ENCODE data around the gene ST14.

ST14 gene

GRCh38 chr11:130202009-130202817 is 42.6 kb downstream of the ST14 start:
- WGBS: 88% methylated on average over 9 of the region's 12 CpGs

DNA sequence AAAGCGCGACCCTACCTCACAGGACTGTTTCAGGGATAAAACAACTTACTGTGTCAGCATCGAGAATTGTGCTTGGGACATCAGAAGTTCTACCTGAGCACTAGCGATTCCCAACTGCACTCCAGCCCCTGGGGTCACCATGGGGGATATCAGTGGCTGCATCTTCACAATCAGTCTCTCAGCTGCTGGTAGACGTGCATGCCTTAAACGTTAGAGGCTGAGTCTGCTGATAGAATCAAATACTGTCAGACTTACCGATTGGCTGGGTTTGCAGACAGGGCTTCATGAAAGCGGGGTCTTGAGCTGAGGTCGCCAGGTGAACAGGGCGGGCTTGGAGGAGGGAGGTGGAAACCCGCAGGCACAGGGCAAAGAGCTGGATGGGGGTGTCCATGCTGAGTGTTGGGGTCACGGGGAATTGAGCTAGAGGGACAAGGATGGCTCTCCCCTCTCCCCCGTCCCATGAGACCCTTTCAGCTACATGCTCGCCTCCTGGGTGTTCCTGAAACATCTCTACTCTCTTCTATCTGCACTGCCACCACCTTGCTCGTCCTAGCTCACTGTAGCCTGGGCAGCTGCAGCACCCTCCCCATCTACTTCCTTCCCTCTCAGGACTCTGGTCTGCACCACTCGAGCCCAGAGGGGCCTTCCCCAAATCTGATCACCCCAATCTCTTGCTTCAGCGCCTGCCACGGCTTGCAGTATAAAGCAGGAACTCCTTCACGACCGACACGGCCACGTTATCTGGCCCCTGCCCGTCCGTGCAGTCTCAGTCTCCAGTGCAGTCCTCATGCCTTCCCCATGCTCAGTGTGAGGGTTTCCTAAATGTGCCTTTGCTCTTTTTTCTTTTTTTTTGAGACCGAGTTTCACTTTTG is 43.5 kb downstream of the ST14 start:
- Histone ChIP-seq H4K91ac (ENCODE audit: low read length) (no peak overlapping the region), H3K4me2 (ENCODE audit: low read length, poor library complexity, severe bottlenecking) (no peak overlapping the region), H3K9me3 (ENCODE audit: control insufficient read depth, low read length) (peaks cover 15% of the 10 kb centered on the region), H2AK5ac (ENCODE audit: low read length, severe bottlenecking) (no peak overlapping the region), H3K18ac (ENCODE audit: low read depth in 1 of 2, low read length in 2 of 2) (no peak overlapping the region), H3K14ac (ENCODE audit: low read length in 2 of 2) (no peak overlapping the region), H4K8ac (ENCODE audit: low read length) (no peak overlapping the region), H3K4me3 (ENCODE audit: insufficient read depth in 1 of 2, low read depth in 1 of 2, low read length in 2 of 2) (no peak overlapping the region), H3K4me1 (ENCODE audit: control insufficient read depth, insufficient read depth, low read depth, low read length) (no peaks in the 10 kb centered on the region), H3K27me3 (ENCODE audit: control insufficient read depth in 1 of 2, insufficient read depth in 1 of 2, low read length in 2 of 2) (peaks cover 46 to 51% of the 10 kb centered on the region in 2 experiments), H3K79me1 (replicated peaks; ENCODE audit: low read length, poor library complexity, severe bottlenecking) (no peaks in the 10 kb centered on the region), H2BK5ac (ENCODE audit: low read depth, low read length, poor library complexity, severe bottlenecking) (no peak overlapping the region), H2BK120ac (ENCODE audit: low read depth, low read length) (no peak overlapping the region), H2AFZ (ENCODE audit: low read depth, low read length) (no peak overlapping the region), H3K4ac (ENCODE audit: low read depth in 1 of 2, low read length in 2 of 2) (no peak overlapping the region), H3K36me3 (ENCODE audit: control insufficient read depth in 1 of 2, insufficient read depth in 2 of 2, low read depth in 1 of 2, low read length in 2 of 2) (no peaks in the 10 kb centered on the region), H2BK12ac (ENCODE audit: low read length in 2 of 2) (no peak overlapping the region), H3K9ac (ENCODE audit: low read length) (no peak overlapping the region), H3K23ac (ENCODE audit: low read length in 2 of 2) (no peak overlapping the region), H3K27ac (ENCODE audit: low read length, poor library complexity, severe bottlenecking) (no peak overlapping the region), H2BK15ac (ENCODE audit: low read depth, poor library complexity, severe bottlenecking) (no peak overlapping the region)
- DNase-seq: no peak
- WGBS: 89% methylated on average over 25 of the region's 25 CpGs

More at GRCh38 chr11:130202009-130202817, 42.6 kb downstream of the ST14 start:
- Histone ChIP-seq H3K27ac (ENCODE audit: low read length, poor library complexity, severe bottlenecking) (no peak overlapping the region), H3K23ac (ENCODE audit: low read length in 2 of 2) (no peak overlapping the region), H2BK120ac (ENCODE audit: low read depth, low read length) (no peak overlapping the region), H3K27me3 (ENCODE audit: control insufficient read depth in 1 of 2, insufficient read depth in 1 of 2, low read length in 2 of 2) (peaks cover 45 to 51% of the 10 kb centered on the region in 2 experiments), H2AFZ (ENCODE audit: low read depth, low read length) (no peak overlapping the region), H3K4me3 (ENCODE audit: insufficient read depth in 1 of 2, low read depth in 1 of 2, low read length in 2 of 2) (no peak overlapping the region), H3K4ac (ENCODE audit: low read depth in 1 of 2, low read length in 2 of 2) (no peak overlapping the region), H3K79me1 (replicated peaks; ENCODE audit: low read length, poor library complexity, severe bottlenecking) (no peaks in the 10 kb centered on the region), H2AK5ac (ENCODE audit: low read length, severe bottlenecking) (no peak overlapping the region), H2BK15ac (ENCODE audit: low read depth, poor library complexity, severe bottlenecking) (no peak overlapping the region), H3K14ac (ENCODE audit: low read length in 2 of 2) (peak overlapping the region in 1 of 2 experiments; percentile 53), H3K4me1 (ENCODE audit: control insufficient read depth, insufficient read depth, low read depth, low read length) (peaks cover 3% of the 10 kb centered on the region), H3K9ac (ENCODE audit: low read length) (no peak overlapping the region), H3K4me2 (ENCODE audit: low read length, poor library complexity, severe bottlenecking) (no peak overlapping the region), H2BK12ac (ENCODE audit: low read length in 2 of 2) (no peak overlapping the region), H4K91ac (ENCODE audit: low read length) (no peak overlapping the region), H2BK5ac (ENCODE audit: low read depth, low read length, poor library complexity, severe bottlenecking) (no peak overlapping the region), H3K36me3 (ENCODE audit: control insufficient read depth in 1 of 2, insufficient read depth in 2 of 2, low read depth in 1 of 2, low read length in 2 of 2) (no peaks in the 10 kb centered on the region), H3K9me3 (ENCODE audit: control insufficient read depth, low read length) (peaks cover 15% of the 10 kb centered on the region), H4K8ac (ENCODE audit: low read length) (no peak overlapping the region), H3K18ac (ENCODE audit: low read depth in 1 of 2, low read length in 2 of 2) (no peak overlapping the region)
- no peak for DNase-seq

DNA sequence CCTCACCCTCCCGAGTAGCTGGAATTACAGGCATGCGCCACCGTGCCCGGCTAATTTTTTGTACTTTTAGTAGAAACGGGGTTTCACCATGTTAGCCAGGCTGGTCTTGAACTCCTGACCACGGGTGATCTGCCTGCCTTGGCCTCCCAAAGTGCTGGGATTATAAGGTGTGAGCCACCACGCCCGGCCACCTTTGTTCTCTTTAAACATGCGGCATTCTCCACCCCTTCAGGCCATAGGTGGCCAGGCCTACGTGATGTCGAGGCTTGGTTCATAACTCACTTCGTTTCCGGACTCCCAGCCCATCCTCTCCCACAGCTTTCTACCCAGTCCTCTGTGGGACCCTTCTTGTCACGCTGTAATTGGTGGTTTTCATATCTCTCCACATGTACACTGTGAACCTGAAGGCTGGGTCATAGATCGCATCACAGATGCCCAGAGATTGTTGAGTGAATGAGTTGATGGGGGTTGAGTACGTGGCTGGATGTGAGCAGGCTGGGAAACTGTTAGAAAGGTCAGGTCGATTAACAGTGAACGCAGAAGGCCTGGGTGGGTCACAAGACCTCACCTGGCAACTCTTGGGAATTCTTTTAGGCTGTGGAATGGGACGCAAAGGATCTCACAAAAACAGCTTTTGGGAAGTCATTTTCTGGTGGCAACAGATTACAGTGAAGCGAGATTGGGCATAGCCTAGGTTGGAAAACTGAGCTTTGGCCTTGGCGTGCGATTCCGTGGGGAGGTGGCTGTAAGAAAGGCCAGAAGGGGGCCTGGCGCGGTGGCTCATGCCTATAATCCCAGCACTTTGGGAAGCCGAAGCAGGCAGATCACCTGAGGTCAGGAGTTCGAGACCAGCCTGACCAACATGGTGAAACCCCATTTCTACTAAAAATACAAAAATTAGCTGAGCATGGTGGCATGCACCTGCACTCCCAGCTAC is 44.5 kb downstream of the ST14 start:
- H2BK15ac ChIP-seq (ENCODE audit: low read depth, poor library complexity, severe bottlenecking): no peak overlapping the region
- H3K14ac ChIP-seq (ENCODE audit: low read length in 2 of 2): no peak overlapping the region
- no peak overlapping the region for H3K18ac ChIP-seq (ENCODE audit: low read depth in 1 of 2, low read length in 2 of 2)
- no peak overlapping the region for H4K91ac ChIP-seq (ENCODE audit: low read length)
- H4K8ac ChIP-seq (ENCODE audit: low read length): no peak overlapping the region
- H2AFZ ChIP-seq (ENCODE audit: low read depth, low read length): no peak overlapping the region
- H3K27me3 ChIP-seq (ENCODE audit: control insufficient read depth in 1 of 2, insufficient read depth in 1 of 2, low read length in 2 of 2): peaks cover 47 to 54% of the 10 kb centered on the region in 2 experiments
- H3K4ac ChIP-seq (ENCODE audit: low read depth in 1 of 2, low read length in 2 of 2): no peak overlapping the region
- no peak overlapping the region for H2BK12ac ChIP-seq (ENCODE audit: low read length in 2 of 2)
- no peak overlapping the region for H3K4me2 ChIP-seq (ENCODE audit: low read length, poor library complexity, severe bottlenecking)
- no peak overlapping the region for H3K9ac ChIP-seq (ENCODE audit: low read length)
- no peaks in the 10 kb centered on the region for H3K4me1 ChIP-seq (ENCODE audit: control insufficient read depth, insufficient read depth, low read depth, low read length)
- H3K9me3 ChIP-seq (ENCODE audit: control insufficient read depth, low read length): peaks cover 15% of the 10 kb centered on the region
- no peaks in the 10 kb centered on the region for H3K36me3 ChIP-seq (ENCODE audit: control insufficient read depth in 1 of 2, insufficient read depth in 2 of 2, low read depth in 1 of 2, low read length in 2 of 2)
- no peak overlapping the region for H3K4me3 ChIP-seq (ENCODE audit: insufficient read depth in 1 of 2, low read depth in 1 of 2, low read length in 2 of 2)
- H3K23ac ChIP-seq (ENCODE audit: low read length in 2 of 2): no peak overlapping the region
- WGBS: 91% methylated on average over 27 of the region's 27 CpGs
- H3K79me1 ChIP-seq (replicated peaks; ENCODE audit: low read length, poor library complexity, severe bottlenecking): no peaks in the 10 kb centered on the region
- no peak overlapping the region for H2BK120ac ChIP-seq (ENCODE audit: low read depth, low read length)
- no peak for DNase-seq
- H3K27ac ChIP-seq (ENCODE audit: low read length, poor library complexity, severe bottlenecking): no peak overlapping the region
- H2AK5ac ChIP-seq (ENCODE audit: low read length, severe bottlenecking): no peak overlapping the region
- H2BK5ac ChIP-seq (ENCODE audit: low read depth, low read length, poor library complexity, severe bottlenecking): no peak overlapping the region

Measured in mesenchymal stem cell (in vitro differentiated cells and primary cell).